Measurements from ENCODE around the gene HDC.

DNA sequence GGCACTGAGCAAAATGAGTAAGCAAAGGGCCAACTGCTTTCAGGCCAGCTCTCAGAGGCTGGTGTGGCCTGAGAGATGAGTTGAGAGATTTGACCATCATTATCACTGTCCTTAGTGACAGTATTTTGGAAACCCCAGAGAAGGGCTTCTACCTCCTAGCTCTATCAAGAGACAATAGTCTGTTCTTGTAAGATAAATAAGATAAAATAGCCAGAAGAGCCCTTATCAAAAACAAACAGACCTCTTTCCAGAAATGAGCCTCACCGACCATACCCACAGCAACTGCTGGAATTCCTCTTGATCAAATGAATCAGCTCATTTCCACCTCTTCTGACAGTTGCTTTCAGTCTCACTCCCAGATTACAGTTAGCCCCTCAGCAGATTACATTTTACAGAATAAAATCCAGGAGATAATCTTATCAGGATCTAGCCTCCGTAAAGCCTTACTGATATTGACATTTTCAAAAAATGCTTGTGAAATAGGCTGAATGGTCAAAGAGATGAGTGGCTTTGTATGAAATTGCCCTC lies 4.5 kb downstream of the HDC start:
- TF ChIP-seq, protein P1, sequence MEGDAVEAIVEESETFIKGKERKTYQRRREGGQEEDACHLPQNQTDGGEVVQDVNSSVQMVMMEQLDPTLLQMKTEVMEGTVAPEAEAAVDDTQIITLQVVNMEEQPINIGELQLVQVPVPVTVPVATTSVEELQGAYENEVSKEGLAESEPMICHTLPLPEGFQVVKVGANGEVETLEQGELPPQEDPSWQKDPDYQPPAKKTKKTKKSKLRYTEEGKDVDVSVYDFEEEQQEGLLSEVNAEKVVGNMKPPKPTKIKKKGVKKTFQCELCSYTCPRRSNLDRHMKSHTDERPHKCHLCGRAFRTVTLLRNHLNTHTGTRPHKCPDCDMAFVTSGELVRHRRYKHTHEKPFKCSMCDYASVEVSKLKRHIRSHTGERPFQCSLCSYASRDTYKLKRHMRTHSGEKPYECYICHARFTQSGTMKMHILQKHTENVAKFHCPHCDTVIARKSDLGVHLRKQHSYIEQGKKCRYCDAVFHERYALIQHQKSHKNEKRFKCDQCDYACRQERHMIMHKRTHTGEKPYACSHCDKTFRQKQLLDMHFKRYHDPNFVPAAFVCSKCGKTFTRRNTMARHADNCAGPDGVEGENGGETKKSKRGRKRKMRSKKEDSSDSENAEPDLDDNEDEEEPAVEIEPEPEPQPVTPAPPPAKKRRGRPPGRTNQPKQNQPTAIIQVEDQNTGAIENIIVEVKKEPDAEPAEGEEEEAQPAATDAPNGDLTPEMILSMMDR (conservative IDR thresholded peaks at IDR 0.05; ENCODE audit: low read depth, low read length) = no peak
- TF ChIP-seq EZH2 (IDR thresholded peaks at IDR 0.05; ENCODE audit: borderline replicate concordance, low read depth, low read length, poor library complexity, severe bottlenecking) = no peak
